GM23338 (cell line): ENCODE measurements around the gene PLET1. TPM values are rescaled to one million over a fixed set of nuclear protein-coding genes. Genes with fewer than 3 reads are reported as not detected.

Experiments used
- ATAC-seq: fragments of 200-7000 bp; cut with Tn5 transposase; 3 replicates; pipeline ENCODE4 v1.9.1; 2020
- DNase-seq: peaks from one replicate; pipeline ENCODE4 v3.0.0-alpha.2; 2015; ENCODE audit warnings: low spot score
- H2AFZ ChIP-seq: fragments of 200-600 bp; sonication (generic); 2 replicates; pipeline ENCODE4 v1.8.0; 2016; ENCODE audit warnings: antibody characterized with exemption, mild to moderate bottlenecking, moderate library complexity
- H3F3A ChIP-seq: fragments of 200-600 bp; sonication (generic); replicated peaks from 2 replicates; pipeline ENCODE4 v1.8.0; 2017; ENCODE audit warnings: antibody characterized with exemption, mixed run types, low read depth
- H3K27ac ChIP-seq: fragments of 200-600 bp; sonication (generic); 2 replicates; pipeline ENCODE4 v1.6.1; 2016; ENCODE audit warnings: low read depth
- H3K27me3 ChIP-seq: fragments of 200-600 bp; sonication (generic); 2 replicates; pipeline ENCODE4 v1.8.0; 2016; ENCODE audit warnings: mild to moderate bottlenecking, mixed run types, moderate library complexity; ENCODE audit not compliant: insufficient read depth
- H3K36me3 ChIP-seq: fragments of 200-600 bp; sonication (generic); 2 replicates; pipeline ENCODE4 v1.8.0; 2016; ENCODE audit warnings: mild to moderate bottlenecking; ENCODE audit not compliant: insufficient read depth
- H3K4me1 ChIP-seq: fragments of 200-600 bp; sonication (generic); 2 replicates; pipeline ENCODE4 v1.8.0; 2016; ENCODE audit warnings: mild to moderate bottlenecking, moderate library complexity; ENCODE audit not compliant: insufficient read depth
- H3K4me2 ChIP-seq: fragments of 200-600 bp; sonication (generic); 2 replicates; pipeline ENCODE4 v1.7.1; 2017; ENCODE audit warnings: mixed run types
- H3K4me3 ChIP-seq: fragments of 200-600 bp; sonication (generic); 2 replicates; pipeline ENCODE4 v1.6.1; 2016; ENCODE audit warnings: mixed run types
- H3K79me2 ChIP-seq: fragments of 200-600 bp; sonication (generic); replicated peaks from 2 replicates; pipeline ENCODE4 v1.8.0; 2017; ENCODE audit warnings: mild to moderate bottlenecking; ENCODE audit not compliant: insufficient read depth
- H3K9me2 ChIP-seq: fragments of 200-600 bp; sonication (generic); 2 replicates; pipeline ENCODE4 v1.8.0; 2017; ENCODE audit not compliant: insufficient read depth
- H4K20me1 ChIP-seq: fragments of 200-600 bp; sonication (generic); replicated peaks from 2 replicates; pipeline ENCODE4 v1.8.0; 2017; ENCODE audit warnings: mild to moderate bottlenecking; ENCODE audit not compliant: insufficient read depth
- H3K27ac Mint-ChIP-seq: 2 replicates; pipeline ENCODE4 v1.8.0; 2020; ENCODE audit warnings: inconsistent platforms, mild to moderate bottlenecking, moderate library complexity, mixed read lengths
- H3K27me3 Mint-ChIP-seq: 3 replicates; pipeline ENCODE4 v1.8.0; 2022; ENCODE audit warnings: low read depth, mild to moderate bottlenecking, moderate library complexity, mixed read lengths, inconsistent platforms; ENCODE audit not compliant: insufficient read depth, poor library complexity
- H3K36me3 Mint-ChIP-seq: 3 replicates; pipeline ENCODE4 v1.8.0; 2021; ENCODE audit warnings: low read depth, mild to moderate bottlenecking, inconsistent platforms, moderate library complexity, mixed read lengths
- H3K4me1 Mint-ChIP-seq: 3 replicates; pipeline ENCODE4 v1.8.0; 2020; ENCODE audit warnings: mild to moderate bottlenecking, inconsistent platforms, mixed read lengths
- H3K4me3 Mint-ChIP-seq: 3 replicates; pipeline ENCODE4 v1.8.0; 2021; ENCODE audit warnings: moderate library complexity, mild to moderate bottlenecking, inconsistent platforms, mixed read lengths
- H3K9me3 Mint-ChIP-seq: 3 replicates; pipeline ENCODE4 v1.8.0; 2020; ENCODE audit warnings: moderate library complexity, mild to moderate bottlenecking, inconsistent platforms, mixed read lengths
- CREB1 ChIP-seq: fragments of 250-450 bp; sonication (Bioruptor Pico); IDR thresholded peaks from 2 replicates; pipeline ENCODE4 v1.5.0; 2020; ENCODE audit warnings: low read depth, mild to moderate bottlenecking, moderate library complexity
- EZH2 ChIP-seq: fragments of 200-600 bp; sonication (generic); IDR thresholded peaks from one replicate; pipeline ENCODE4 v1.8.0; 2017; ENCODE audit warnings: antibody characterized with exemption, mild to moderate bottlenecking, low read depth; ENCODE audit not compliant: unreplicated experiment
- EZH2phosphoT487 ChIP-seq: fragments of 200-600 bp; sonication (generic); IDR thresholded peaks from one replicate; pipeline ENCODE4 v1.8.1; 2018; ENCODE audit warnings: antibody characterized with exemption; ENCODE audit not compliant: unreplicated experiment
- JUNB ChIP-seq: IDR thresholded peaks from one replicate; pipeline ENCODE4 v1.6.1; 2016; ENCODE audit warnings: antibody characterized with exemption; ENCODE audit not compliant: unreplicated experiment
- NANOG ChIP-seq: IDR thresholded peaks from 2 replicates; pipeline ENCODE4 v1.6.1; 2016; ENCODE audit warnings: antibody characterized with exemption, borderline replicate concordance
- POLR2AphosphoS5 ChIP-seq: IDR thresholded peaks from 2 replicates; pipeline ENCODE4 v1.6.1; 2016; ENCODE audit warnings: antibody characterized with exemption, low read depth
- STAT1 ChIP-seq: IDR thresholded peaks from one replicate; pipeline ENCODE4 v1.6.1; 2016; ENCODE audit warnings: antibody characterized with exemption; ENCODE audit not compliant: unreplicated experiment
- ZNF114 ChIP-seq: fragments of 250-450 bp; sonication (Bioruptor Pico); IDR thresholded peaks from 2 replicates; pipeline ENCODE4 v1.5.0; 2020; ENCODE audit warnings: mild to moderate bottlenecking, moderate library complexity
- ZNF331 ChIP-seq: fragments of 250-450 bp; sonication (Bioruptor Pico); IDR thresholded peaks from 2 replicates; pipeline ENCODE4 v1.5.0; 2020; ENCODE audit warnings: low read depth, mild to moderate bottlenecking, moderate library complexity
- polyA plus RNA-seq: library from polyadenylated mRNA; unstranded; fragments of >200 nt; fragmentation: Nextera tagmentation; extraction: Ambion mirVana; gene quantifications from 2 replicates; pipeline ENCODE4 v1.2.1, GENCODE V29; 2016
- total RNA-seq: library from RNA; depleted of rRNA; stranded (reverse); fragments of >200 nt; shearing (Covaris generic); gene quantifications from 2 replicates; pipeline ENCODE4 v1.2.3, GENCODE V29; 2014
- TF ChIP-seq, protein P1 (sequence below): IDR thresholded peaks from 2 replicates; pipeline ENCODE4 v1.6.1; 2016; ENCODE audit warnings: antibody characterized with exemption
- TF ChIP-seq, protein P2 (sequence below): IDR thresholded peaks from one replicate; pipeline ENCODE4 v1.6.1; 2018; ENCODE audit warnings: antibody characterized with exemption; ENCODE audit not compliant: unreplicated experiment
- TF ChIP-seq, protein P3 (sequence below), 2 experiments: fragments of 200-600 bp in 1 of 2; sonication (generic) in 1 of 2; conservative IDR thresholded peaks; 2 replicates each; pipeline versions ENCODE4 v1.5.1 to v1.6.1; 2016 to 2017; ENCODE audit warnings: antibody characterized with exemption in 2 of 2, low read depth in 2 of 2, mild to moderate bottlenecking in 2 of 2, moderate library complexity in 1 of 2
- TF ChIP-seq, protein P4 (sequence below): fragments of 250-450 bp; sonication (Bioruptor Pico); IDR thresholded peaks from 2 replicates; pipeline ENCODE4 v1.5.0; 2020; ENCODE audit warnings: mild to moderate bottlenecking, moderate library complexity

The PLET1 gene
- total and polyA plus RNA-seq, 2 experiments from 2014 or later: not detected

DNA sequence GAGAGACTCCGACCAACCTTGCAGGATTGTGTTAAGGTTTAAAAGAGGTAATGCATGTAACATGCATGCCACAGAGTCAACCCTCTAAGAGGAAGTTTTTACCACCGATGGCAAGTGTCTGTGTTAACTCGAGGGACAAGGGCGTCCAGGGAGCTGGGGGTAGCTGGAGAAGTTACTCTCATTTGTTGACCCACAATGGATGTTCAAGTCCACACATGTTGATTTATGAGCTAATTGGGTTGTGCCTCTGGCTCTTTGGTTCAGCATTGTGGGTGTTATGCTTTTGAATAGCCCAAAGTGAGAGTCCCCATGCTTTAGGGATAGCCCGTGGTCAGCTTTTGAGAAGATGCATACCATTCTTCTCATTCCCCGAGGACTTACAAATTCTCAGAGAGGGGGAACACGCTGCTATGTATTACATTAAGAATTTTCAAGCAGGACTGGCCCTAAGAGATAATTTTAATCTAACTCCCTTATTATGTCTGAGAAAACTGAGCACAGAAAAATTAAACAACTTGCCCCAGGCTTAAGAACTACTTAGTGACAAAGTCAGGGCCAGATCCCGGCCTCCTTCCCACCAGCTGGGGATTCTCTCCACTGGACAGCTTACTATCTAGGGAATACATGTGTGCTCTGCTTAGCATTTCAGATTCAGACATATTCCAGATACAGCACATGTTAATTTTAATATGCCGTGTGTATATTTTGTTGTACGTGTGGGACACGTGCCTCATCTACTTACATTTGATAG lies 5.2 kb upstream of the PLET1 start:
- H4K20me1 ChIP-seq: no peaks in the 10 kb centered on the region
- no peak overlapping the region for H3K27ac ChIP-seq
- TF ChIP-seq, protein P1, sequence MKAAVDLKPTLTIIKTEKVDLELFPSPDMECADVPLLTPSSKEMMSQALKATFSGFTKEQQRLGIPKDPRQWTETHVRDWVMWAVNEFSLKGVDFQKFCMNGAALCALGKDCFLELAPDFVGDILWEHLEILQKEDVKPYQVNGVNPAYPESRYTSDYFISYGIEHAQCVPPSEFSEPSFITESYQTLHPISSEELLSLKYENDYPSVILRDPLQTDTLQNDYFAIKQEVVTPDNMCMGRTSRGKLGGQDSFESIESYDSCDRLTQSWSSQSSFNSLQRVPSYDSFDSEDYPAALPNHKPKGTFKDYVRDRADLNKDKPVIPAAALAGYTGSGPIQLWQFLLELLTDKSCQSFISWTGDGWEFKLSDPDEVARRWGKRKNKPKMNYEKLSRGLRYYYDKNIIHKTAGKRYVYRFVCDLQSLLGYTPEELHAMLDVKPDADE: no peak
- TF ChIP-seq STAT1 (no peak), ZNF114 (CRISPR knock-in tag) (no peak), EZH2 (no peak), EZH2phosphoT487 (no peak), CREB1 (CRISPR knock-in tag) (no peak), NANOG (no peak), POLR2AphosphoS5 (no peak), JUNB (no peak), ZNF331 (CRISPR knock-in tag) (no peak)
- TF ChIP-seq, protein P2, sequence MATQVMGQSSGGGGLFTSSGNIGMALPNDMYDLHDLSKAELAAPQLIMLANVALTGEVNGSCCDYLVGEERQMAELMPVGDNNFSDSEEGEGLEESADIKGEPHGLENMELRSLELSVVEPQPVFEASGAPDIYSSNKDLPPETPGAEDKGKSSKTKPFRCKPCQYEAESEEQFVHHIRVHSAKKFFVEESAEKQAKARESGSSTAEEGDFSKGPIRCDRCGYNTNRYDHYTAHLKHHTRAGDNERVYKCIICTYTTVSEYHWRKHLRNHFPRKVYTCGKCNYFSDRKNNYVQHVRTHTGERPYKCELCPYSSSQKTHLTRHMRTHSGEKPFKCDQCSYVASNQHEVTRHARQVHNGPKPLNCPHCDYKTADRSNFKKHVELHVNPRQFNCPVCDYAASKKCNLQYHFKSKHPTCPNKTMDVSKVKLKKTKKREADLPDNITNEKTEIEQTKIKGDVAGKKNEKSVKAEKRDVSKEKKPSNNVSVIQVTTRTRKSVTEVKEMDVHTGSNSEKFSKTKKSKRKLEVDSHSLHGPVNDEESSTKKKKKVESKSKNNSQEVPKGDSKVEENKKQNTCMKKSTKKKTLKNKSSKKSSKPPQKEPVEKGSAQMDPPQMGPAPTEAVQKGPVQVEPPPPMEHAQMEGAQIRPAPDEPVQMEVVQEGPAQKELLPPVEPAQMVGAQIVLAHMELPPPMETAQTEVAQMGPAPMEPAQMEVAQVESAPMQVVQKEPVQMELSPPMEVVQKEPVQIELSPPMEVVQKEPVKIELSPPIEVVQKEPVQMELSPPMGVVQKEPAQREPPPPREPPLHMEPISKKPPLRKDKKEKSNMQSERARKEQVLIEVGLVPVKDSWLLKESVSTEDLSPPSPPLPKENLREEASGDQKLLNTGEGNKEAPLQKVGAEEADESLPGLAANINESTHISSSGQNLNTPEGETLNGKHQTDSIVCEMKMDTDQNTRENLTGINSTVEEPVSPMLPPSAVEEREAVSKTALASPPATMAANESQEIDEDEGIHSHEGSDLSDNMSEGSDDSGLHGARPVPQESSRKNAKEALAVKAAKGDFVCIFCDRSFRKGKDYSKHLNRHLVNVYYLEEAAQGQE: no peak
- TF ChIP-seq, protein P3, sequence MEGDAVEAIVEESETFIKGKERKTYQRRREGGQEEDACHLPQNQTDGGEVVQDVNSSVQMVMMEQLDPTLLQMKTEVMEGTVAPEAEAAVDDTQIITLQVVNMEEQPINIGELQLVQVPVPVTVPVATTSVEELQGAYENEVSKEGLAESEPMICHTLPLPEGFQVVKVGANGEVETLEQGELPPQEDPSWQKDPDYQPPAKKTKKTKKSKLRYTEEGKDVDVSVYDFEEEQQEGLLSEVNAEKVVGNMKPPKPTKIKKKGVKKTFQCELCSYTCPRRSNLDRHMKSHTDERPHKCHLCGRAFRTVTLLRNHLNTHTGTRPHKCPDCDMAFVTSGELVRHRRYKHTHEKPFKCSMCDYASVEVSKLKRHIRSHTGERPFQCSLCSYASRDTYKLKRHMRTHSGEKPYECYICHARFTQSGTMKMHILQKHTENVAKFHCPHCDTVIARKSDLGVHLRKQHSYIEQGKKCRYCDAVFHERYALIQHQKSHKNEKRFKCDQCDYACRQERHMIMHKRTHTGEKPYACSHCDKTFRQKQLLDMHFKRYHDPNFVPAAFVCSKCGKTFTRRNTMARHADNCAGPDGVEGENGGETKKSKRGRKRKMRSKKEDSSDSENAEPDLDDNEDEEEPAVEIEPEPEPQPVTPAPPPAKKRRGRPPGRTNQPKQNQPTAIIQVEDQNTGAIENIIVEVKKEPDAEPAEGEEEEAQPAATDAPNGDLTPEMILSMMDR (conservative IDR thresholded peaks at IDR 0.05; ENCODE audit: low read depth in 2 of 2): no peak
- TF ChIP-seq, protein P4, sequence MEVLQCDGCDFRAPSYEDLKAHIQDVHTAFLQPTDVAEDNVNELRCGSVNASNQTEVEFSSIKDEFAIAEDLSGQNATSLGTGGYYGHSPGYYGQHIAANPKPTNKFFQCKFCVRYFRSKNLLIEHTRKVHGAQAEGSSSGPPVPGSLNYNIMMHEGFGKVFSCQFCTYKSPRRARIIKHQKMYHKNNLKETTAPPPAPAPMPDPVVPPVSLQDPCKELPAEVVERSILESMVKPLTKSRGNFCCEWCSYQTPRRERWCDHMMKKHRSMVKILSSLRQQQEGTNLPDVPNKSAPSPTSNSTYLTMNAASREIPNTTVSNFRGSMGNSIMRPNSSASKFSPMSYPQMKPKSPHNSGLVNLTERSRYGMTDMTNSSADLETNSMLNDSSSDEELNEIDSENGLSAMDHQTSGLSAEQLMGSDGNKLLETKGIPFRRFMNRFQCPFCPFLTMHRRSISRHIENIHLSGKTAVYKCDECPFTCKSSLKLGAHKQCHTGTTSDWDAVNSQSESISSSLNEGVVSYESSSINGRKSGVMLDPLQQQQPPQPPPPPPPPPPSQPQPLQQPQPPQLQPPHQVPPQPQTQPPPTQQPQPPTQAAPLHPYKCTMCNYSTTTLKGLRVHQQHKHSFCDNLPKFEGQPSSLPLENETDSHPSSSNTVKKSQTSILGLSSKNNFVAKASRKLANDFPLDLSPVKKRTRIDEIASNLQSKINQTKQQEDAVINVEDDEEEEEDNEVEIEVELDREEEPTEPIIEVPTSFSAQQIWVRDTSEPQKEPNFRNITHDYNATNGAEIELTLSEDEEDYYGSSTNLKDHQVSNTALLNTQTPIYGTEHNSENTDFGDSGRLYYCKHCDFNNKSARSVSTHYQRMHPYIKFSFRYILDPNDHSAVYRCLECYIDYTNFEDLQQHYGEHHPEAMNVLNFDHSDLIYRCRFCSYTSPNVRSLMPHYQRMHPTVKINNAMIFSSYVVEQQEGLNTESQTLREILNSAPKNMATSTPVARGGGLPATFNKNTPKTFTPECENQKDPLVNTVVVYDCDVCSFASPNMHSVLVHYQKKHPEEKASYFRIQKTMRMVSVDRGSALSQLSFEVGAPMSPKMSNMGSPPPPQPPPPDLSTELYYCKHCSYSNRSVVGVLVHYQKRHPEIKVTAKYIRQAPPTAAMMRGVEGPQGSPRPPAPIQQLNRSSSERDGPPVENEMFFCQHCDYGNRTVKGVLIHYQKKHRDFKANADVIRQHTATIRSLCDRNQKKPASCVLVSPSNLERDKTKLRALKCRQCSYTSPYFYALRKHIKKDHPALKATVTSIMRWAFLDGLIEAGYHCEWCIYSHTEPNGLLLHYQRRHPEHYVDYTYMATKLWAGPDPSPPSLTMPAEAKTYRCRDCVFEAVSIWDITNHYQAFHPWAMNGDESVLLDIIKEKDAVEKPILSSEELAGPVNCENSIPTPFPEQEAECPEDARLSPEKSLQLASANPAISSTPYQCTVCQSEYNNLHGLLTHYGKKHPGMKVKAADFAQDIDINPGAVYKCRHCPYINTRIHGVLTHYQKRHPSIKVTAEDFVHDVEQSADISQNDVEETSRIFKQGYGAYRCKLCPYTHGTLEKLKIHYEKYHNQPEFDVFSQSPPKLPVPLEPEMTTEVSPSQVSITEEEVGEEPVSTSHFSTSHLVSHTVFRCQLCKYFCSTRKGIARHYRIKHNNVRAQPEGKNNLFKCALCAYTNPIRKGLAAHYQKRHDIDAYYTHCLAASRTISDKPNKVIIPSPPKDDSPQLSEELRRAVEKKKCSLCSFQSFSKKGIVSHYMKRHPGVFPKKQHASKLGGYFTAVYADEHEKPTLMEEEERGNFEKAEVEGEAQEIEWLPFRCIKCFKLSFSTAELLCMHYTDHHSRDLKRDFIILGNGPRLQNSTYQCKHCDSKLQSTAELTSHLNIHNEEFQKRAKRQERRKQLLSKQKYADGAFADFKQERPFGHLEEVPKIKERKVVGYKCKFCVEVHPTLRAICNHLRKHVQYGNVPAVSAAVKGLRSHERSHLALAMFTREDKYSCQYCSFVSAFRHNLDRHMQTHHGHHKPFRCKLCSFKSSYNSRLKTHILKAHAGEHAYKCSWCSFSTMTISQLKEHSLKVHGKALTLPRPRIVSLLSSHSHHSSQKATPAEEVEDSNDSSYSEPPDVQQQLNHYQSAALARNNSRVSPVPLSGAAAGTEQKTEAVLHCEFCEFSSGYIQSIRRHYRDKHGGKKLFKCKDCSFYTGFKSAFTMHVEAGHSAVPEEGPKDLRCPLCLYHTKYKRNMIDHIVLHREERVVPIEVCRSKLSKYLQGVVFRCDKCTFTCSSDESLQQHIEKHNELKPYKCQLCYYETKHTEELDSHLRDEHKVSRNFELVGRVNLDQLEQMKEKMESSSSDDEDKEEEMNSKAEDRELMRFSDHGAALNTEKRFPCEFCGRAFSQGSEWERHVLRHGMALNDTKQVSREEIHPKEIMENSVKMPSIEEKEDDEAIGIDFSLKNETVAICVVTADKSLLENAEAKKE (CRISPR knock-in tag): no peak
- no peak overlapping the region for H3K4me3 Mint-ChIP-seq
- H3K9me3 Mint-ChIP-seq: no peaks in the 10 kb centered on the region
- H3K4me1 ChIP-seq: peaks cover 2% of the 10 kb centered on the region; the same call in 1 of the 2 replicates
- no peak overlapping the region for H2AFZ ChIP-seq
- no peak overlapping the region for H3K27ac Mint-ChIP-seq
- no peak overlapping the region for H3K4me3 ChIP-seq
- H3K9me2 ChIP-seq: no peaks in the 10 kb centered on the region
- H3K4me2 ChIP-seq: no peak overlapping the region
- ATAC-seq (no peak), DNase-seq (no peak)
- H3K4me1 Mint-ChIP-seq: peaks cover 5% of the 10 kb centered on the region; the same call in 2 of the 3 replicates
- no peaks in the 10 kb centered on the region for H3K79me2 ChIP-seq
- no peaks in the 10 kb centered on the region for H3K36me3 ChIP-seq
- H3K36me3 Mint-ChIP-seq: no peaks in the 10 kb centered on the region
- no peaks in the 10 kb centered on the region for H3K27me3 Mint-ChIP-seq
- no peaks in the 10 kb centered on the region for H3K27me3 ChIP-seq
- no peaks in the 10 kb centered on the region for H3F3A ChIP-seq
